ENCODE measurements around the gene KATNA1.

DNA sequence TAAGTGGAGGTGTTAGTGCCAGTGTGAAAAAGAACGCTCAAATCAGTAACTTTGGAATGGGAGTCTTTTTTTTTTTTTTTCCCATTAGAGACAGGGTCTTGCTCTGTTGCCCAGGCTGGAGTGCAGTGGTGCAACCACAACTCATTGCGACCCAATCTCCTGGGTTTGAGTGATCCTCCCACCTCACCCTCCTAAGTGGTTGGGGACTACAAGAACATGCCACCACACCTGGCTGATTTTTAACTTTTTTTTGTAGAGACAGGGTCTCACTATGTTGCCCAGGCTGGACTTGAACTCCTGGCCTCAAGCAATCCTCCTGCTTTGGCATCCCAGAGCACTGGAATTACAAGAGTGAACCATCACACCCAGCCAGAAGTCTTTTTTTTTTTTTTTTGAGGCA is 49.7 kb upstream of the KATNA1 start:
- TF ChIP-seq JUND (IDR thresholded peaks at IDR 0.05) (no peak), RAD21 (IDR thresholded peaks at IDR 0.05; ENCODE audit: low read length) (no peak)
- TF ChIP-seq, protein P1, sequence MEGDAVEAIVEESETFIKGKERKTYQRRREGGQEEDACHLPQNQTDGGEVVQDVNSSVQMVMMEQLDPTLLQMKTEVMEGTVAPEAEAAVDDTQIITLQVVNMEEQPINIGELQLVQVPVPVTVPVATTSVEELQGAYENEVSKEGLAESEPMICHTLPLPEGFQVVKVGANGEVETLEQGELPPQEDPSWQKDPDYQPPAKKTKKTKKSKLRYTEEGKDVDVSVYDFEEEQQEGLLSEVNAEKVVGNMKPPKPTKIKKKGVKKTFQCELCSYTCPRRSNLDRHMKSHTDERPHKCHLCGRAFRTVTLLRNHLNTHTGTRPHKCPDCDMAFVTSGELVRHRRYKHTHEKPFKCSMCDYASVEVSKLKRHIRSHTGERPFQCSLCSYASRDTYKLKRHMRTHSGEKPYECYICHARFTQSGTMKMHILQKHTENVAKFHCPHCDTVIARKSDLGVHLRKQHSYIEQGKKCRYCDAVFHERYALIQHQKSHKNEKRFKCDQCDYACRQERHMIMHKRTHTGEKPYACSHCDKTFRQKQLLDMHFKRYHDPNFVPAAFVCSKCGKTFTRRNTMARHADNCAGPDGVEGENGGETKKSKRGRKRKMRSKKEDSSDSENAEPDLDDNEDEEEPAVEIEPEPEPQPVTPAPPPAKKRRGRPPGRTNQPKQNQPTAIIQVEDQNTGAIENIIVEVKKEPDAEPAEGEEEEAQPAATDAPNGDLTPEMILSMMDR (IDR thresholded peaks at IDR 0.05), result no peak
